K562 (cell line): ENCODE data around the gene CSPG5. TPM values are rescaled to one million over a fixed set of nuclear protein-coding genes. Genes with fewer than 3 reads are reported as not detected.

Experiments used
- CBX3 ChIP-seq, 2 experiments: IDR thresholded peaks; 1 replicate in 1 of 2; 2 replicates in 1 of 2; pipeline ENCODE4 v1.6.1; 2012; ENCODE audit warnings: inconsistent platforms in 2 of 2, low read length in 2 of 2, borderline replicate concordance in 1 of 2, control low read depth in 1 of 2
- CHD7 ChIP-seq: fragments of 200-600 bp; sonication (generic); IDR thresholded peaks from one replicate; pipeline ENCODE4 v1.6.1; 2012; ENCODE audit warnings: mild to moderate bottlenecking, low read depth, low read length, inconsistent platforms
- CUX1 ChIP-seq: fragments of 200-800 bp; sonication (Bioruptor generic); IDR thresholded peaks from 2 replicates; pipeline ENCODE4 v1.6.1; 2016; ENCODE audit warnings: missing genetic modification characterization, missing compliant biosample characterization
- HSF4 ChIP-seq: fragments of 250-450 bp; sonication (Bioruptor Pico); IDR thresholded peaks from 2 replicates; pipeline ENCODE4 v2.1.2; 2022; ENCODE audit warnings: mild to moderate bottlenecking, moderate library complexity, borderline replicate concordance
- NR2C2 ChIP-seq, 2 experiments: fragments of 200-800 bp in 1 of 2; sonication (Bioruptor generic) in 1 of 2; sonication (generic) in 1 of 2; formaldehyde crosslinking in 1 of 2; IDR thresholded peaks; 2 replicates each; pipeline versions ENCODE4 v1.6.1 to v1.8.0; 2016 to 2022; ENCODE audit warnings: mild to moderate bottlenecking in 1 of 2, missing compliant biosample characterization in 1 of 2, missing genetic modification characterization in 1 of 2, missing genetic modification reagents in 1 of 2
- PTBP1 ChIP-seq: fragments of 200-400 bp; formaldehyde crosslinking; IDR thresholded peaks from 2 replicates; pipeline ENCODE4 v1.6.1; 2017; ENCODE audit warnings: low read depth, low read length
- RBM17 ChIP-seq: fragments of 200-400 bp; formaldehyde crosslinking; IDR thresholded peaks from 2 replicates; pipeline ENCODE4 v1.6.1; 2017; ENCODE audit warnings: low read depth, mild to moderate bottlenecking, low read length, borderline replicate concordance
- RBM22 ChIP-seq: fragments of 200-400 bp; formaldehyde crosslinking; IDR thresholded peaks from 2 replicates; pipeline ENCODE4 v1.6.1; 2018; ENCODE audit warnings: low read length, low read depth; ENCODE audit not compliant: poor library complexity, severe bottlenecking
- RNF2 ChIP-seq: sonication (generic); IDR thresholded peaks from 2 replicates; pipeline ENCODE4 v1.6.1; 2016
- polyA plus RNA-seq, 8 experiments: library from polyadenylated mRNA; depleted of rRNA in 4 of 8; stranded (reverse) in 5 of 8; unstranded in 3 of 8; fragments of >200 nt; fragmentation: Nextera tagmentation in 2 of 8; fragmentation: Illumina TruSeq in 1 of 8; extraction: Ambion mirVana in 2 of 8; extraction: Trizol in 1 of 8; gene quantifications; 2 replicates each; pipeline versions ENCODE4 v1.2.1 to v1.2.3, GENCODE V29; 2011 to 2014; ENCODE audit warnings: inconsistent platforms in 1 of 8, missing spikeins in 1 of 8
- total RNA-seq, 7 experiments: library from RNA; depleted of rRNA in 6 of 7; stranded (reverse); fragments of >200 nt in 6 of 7; fragmentation: Illumina TruSeq in 2 of 7; extraction: Trizol in 2 of 7; gene quantifications; 2 replicates each; pipeline versions ENCODE4 v1.2.1 to v1.2.3, GENCODE V29; 2011 to 2021; ENCODE audit warnings: low replicate concordance in 1 of 7

CSPG5 gene
- total and polyA plus RNA-seq, 9 of the 15 experiments (the other 6 are each of a cell fraction or from before 2014, with no cell fraction given) = 0.06 to 3.3 (median 2.4) TPM

GRCh38 chr3:47513125-47513929, 65.3 kb downstream of the CSPG5 start, which contains the start of gene ELP6 (continued):
- TF ChIP-seq NR2C2 (CRISPR knock-in tag; IDR thresholded peaks at IDR 0.05) (peak; percentile 97), NR2C2 (tag; IDR thresholded peaks at IDR 0.05) (peak; percentile 99), RNF2 (0 out of 2 replicates have a peak, but pooled peaks have one; percentile 10), CHD7 (no peak), CUX1 (CRISPR knock-in tag) (no peak), PTBP1 (no peak), CBX3 (IDR thresholded peaks at IDR 0.05; ENCODE audit: borderline replicate concordance in 1 of 2, low read length in 2 of 2) (peak in 1 of 2 experiments; percentile 81; a peak in 1 of 3 replicates), RBM17 (no peak), RBM22 (no peak), HSF4 (CRISPR knock-in tag) (no peak)
